K562 (cell line): Measurements from ENCODE around the gene TGFBR3L. TPM values are rescaled to one million over a fixed set of nuclear protein-coding genes. Genes with fewer than 3 reads are reported as not detected.
A peak's percentile ranks its signal among the peaks of the same experiment; 100 is the strongest.

ENCODE experiments used
- ATAC-seq: fragments of 200-7000 bp; cut with Tn5 transposase; 3 replicates; pipeline ENCODE4 v1.9.1; 2020; ENCODE audit warnings: moderate library complexity
- BruUV-seq: library from RNA; stranded (reverse); fragments of 400-500 nt; replicated peaks from 2 replicates; lab custom pipeline; 2021; lab: Mats Ljungman, UMichigan
- CTCF ChIA-PET: fragments of 300-600 bp; formaldehyde crosslinking; extraction: SDS; loops from one replicate; lab custom pipeline; 2021; ENCODE audit warnings: low intra/inter-chr PET ratio; lab: Yijun Ruan, JAX
- POLR2A ChIA-PET: fragments of 300-600, 350-650 bp; sonication (Branson Sonifier 250); formaldehyde crosslinking; extraction: SDS; loops from one replicate; lab custom pipeline; 2021; ENCODE audit warnings: antibody characterized with exemption, inconsistent platforms; lab: Yijun Ruan, JAX
- DNase-seq, 4 experiments: peaks; one replicate each; pipeline versions ENCODE4 v3.0.0 to v3.0.0-alpha.2; 2011 to 2018; ENCODE audit warnings: low spot score in 3 of 4, mixed read lengths in 3 of 4; ENCODE audit errors: extremely low read depth in 1 of 4
- FAIRE-seq: peaks from 2 replicates; lab custom pipeline; 2011; peaks lifted over from hg19 to GRCh38; lab: Jason Lieb, UNC
- H2AFZ ChIP-seq: 2 replicates; pipeline ENCODE4 v1.6.0; 2011; ENCODE audit warnings: low read depth, low read length, control low read depth, inconsistent platforms
- H3K27ac ChIP-seq: fragments of 200-600 bp; 3 replicates; pipeline ENCODE4 v1.8.0; 2011; ENCODE audit warnings: low read depth, mild to moderate bottlenecking, control low read depth, inconsistent platforms, low read length, moderate library complexity, mixed read lengths; ENCODE audit errors: extremely low read depth
- H3K27me3 ChIP-seq, 2 experiments: fragments of 300-600 bp in 1 of 2; 2 replicates in 1 of 2; 3 replicates in 1 of 2; pipeline versions ENCODE4 v1.6.0 to v1.8.0; 2011; ENCODE audit warnings: inconsistent platforms in 2 of 2, low read length in 2 of 2, mild to moderate bottlenecking in 1 of 2, mixed read lengths in 1 of 2, moderate library complexity in 1 of 2; ENCODE audit not compliant: control insufficient read depth in 2 of 2, insufficient read depth in 2 of 2
- H3K36me3 ChIP-seq: fragments of 300-600 bp; 3 replicates; pipeline ENCODE4 v1.8.0; 2011; ENCODE audit warnings: mild to moderate bottlenecking, low read length, inconsistent platforms; ENCODE audit not compliant: control insufficient read depth, insufficient read depth
- H3K4me1 ChIP-seq, 2 experiments: fragments of 200-600 bp in 1 of 2; replicated peaks in 1 of 2; 2 replicates in 1 of 2; 3 replicates in 1 of 2; pipeline versions ENCODE4 v1.5.1 to v1.8.0; 2011; ENCODE audit warnings: inconsistent platforms in 2 of 2, low read length in 2 of 2, mild to moderate bottlenecking in 1 of 2, mixed read lengths in 1 of 2, moderate library complexity in 1 of 2; ENCODE audit not compliant: control insufficient read depth in 2 of 2, insufficient read depth in 2 of 2
- H3K4me2 ChIP-seq: 2 replicates; pipeline ENCODE4 v1.6.1; 2011; ENCODE audit warnings: low read length, control low read depth, inconsistent platforms, mixed read lengths; ENCODE audit not compliant: insufficient read depth
- H3K4me3 ChIP-seq: fragments of 200-600 bp; sonication (generic), shearing (Covaris generic); 2 replicates; pipeline ENCODE4 v1.5.1; 2016; ENCODE audit warnings: control low read depth, inconsistent platforms
- H3K79me2 ChIP-seq: fragments of 200-600 bp; 3 replicates; pipeline ENCODE4 v1.8.0; 2011; ENCODE audit warnings: low read length, inconsistent platforms; ENCODE audit not compliant: control insufficient read depth, insufficient read depth
- H3K9ac ChIP-seq, 2 experiments: 2 replicates each; pipeline versions ENCODE4 v1.6.0 to v1.6.1; 2011; ENCODE audit warnings: low read depth in 2 of 2, low read length in 2 of 2, control low read depth in 1 of 2, inconsistent platforms in 1 of 2, mild to moderate bottlenecking in 1 of 2, mixed read lengths in 1 of 2; ENCODE audit not compliant: insufficient read depth in 1 of 2
- H3K9me1 ChIP-seq: one replicate; pipeline ENCODE4 v1.6.0; 2011; ENCODE audit warnings: inconsistent platforms, mild to moderate bottlenecking, low read length, moderate library complexity; ENCODE audit not compliant: control insufficient read depth, insufficient read depth
- H3K9me3 ChIP-seq: replicated peaks from 2 replicates; pipeline ENCODE4 v1.5.1; 2011; ENCODE audit warnings: low read depth, low read length, inconsistent platforms; ENCODE audit not compliant: control insufficient read depth, insufficient read depth
- H4K20me1 ChIP-seq: replicated peaks from 2 replicates; pipeline ENCODE4 v1.6.1; 2011; ENCODE audit warnings: low read length, inconsistent platforms, mixed read lengths; ENCODE audit not compliant: control insufficient read depth, insufficient read depth
- BCOR ChIP-seq: fragments of 450-650 bp; IDR thresholded peaks from 2 replicates; pipeline ENCODE4 v1.6.1; 2016
- KDM1A ChIP-seq, 2 experiments: fragments of 450-650 bp; IDR thresholded peaks; 2 replicates each; pipeline ENCODE4 v1.6.1; 2016; ENCODE audit warnings: mild to moderate bottlenecking in 2 of 2
- MTA3 ChIP-seq: fragments of 450-650 bp; formaldehyde crosslinking; IDR thresholded peaks from 2 replicates; pipeline ENCODE4 v1.6.1; 2017; ENCODE audit warnings: mild to moderate bottlenecking, borderline replicate concordance
- NR0B1 ChIP-seq: fragments of 450-650 bp; IDR thresholded peaks from one replicate; pipeline ENCODE4 v1.6.1; 2018; ENCODE audit warnings: mild to moderate bottlenecking, moderate library complexity; ENCODE audit not compliant: partially characterized antibody
- RBM25 ChIP-seq: fragments of 200-400 bp; formaldehyde crosslinking; IDR thresholded peaks from 2 replicates; pipeline ENCODE4 v1.6.1; 2018; ENCODE audit warnings: low read length, low read depth, moderate library complexity; ENCODE audit not compliant: severe bottlenecking
- TEAD4 ChIP-seq, 2 experiments: sonication (generic) in 1 of 2; formaldehyde crosslinking in 1 of 2; IDR thresholded peaks; 2 replicates each; pipeline versions ENCODE4 v1.6.1 to v1.8.0; 2012 to 2022; ENCODE audit warnings: borderline replicate concordance in 1 of 2, inconsistent platforms in 1 of 2, low read length in 1 of 2, mild to moderate bottlenecking in 1 of 2, missing genetic modification reagents in 1 of 2
- THRAP3 ChIP-seq: fragments of 450-650 bp; IDR thresholded peaks from 2 replicates; pipeline ENCODE4 v1.6.1; 2016; ENCODE audit warnings: mild to moderate bottlenecking, inconsistent platforms, borderline replicate concordance
- ZBTB33 ChIP-seq: sonication (generic); formaldehyde crosslinking; IDR thresholded peaks from 2 replicates; pipeline ENCODE4 v1.8.1; 2023; ENCODE audit warnings: mild to moderate bottlenecking, missing genetic modification reagents
- ZNF766 ChIP-seq: fragments of 200-800 bp; sonication (Bioruptor generic); conservative IDR thresholded peaks from 2 replicates; pipeline ENCODE4 v1.6.1; 2016; ENCODE audit warnings: missing genetic modification characterization, missing compliant biosample characterization
- WGBS: fragments of 100-300 bp; shearing (Covaris generic); methylation state at CpG from one replicate; pipeline ENCODE4 v1.1.6; 2016; ENCODE audit warnings: low coverage, mixed read lengths; ENCODE audit not compliant: insufficient coverage; ENCODE audit errors: missing lambda C conversion rate; 5-methylcytosine and 5-hydroxymethylcytosine counted together
- in situ Hi-C: fragments of 300-500 bp; cut with MboI; formaldehyde crosslinking; loops from 4 replicates; pipeline ENCODE4 v1.15.0; 2018; ENCODE audit warnings: inconsistent platforms, mixed read lengths
- intact Hi-C: fragments of 100-400 bp; cut with micrococcal nuclease; formaldehyde crosslinking; loops from 2 replicates; pipeline ENCODE4 v1.14.2; 2022
- polyA plus RNA-seq, 8 experiments: library from polyadenylated mRNA; depleted of rRNA in 4 of 8; stranded (reverse) in 5 of 8; unstranded in 3 of 8; fragments of >200 nt; fragmentation: Nextera tagmentation in 2 of 8; fragmentation: Illumina TruSeq in 1 of 8; extraction: Ambion mirVana in 2 of 8; extraction: Trizol in 1 of 8; gene quantifications; 2 replicates each; pipeline versions ENCODE4 v1.2.1 to v1.2.3, GENCODE V29; 2011 to 2014; ENCODE audit warnings: inconsistent platforms in 1 of 8, missing spikeins in 1 of 8
- total RNA-seq, 7 experiments: library from RNA; depleted of rRNA in 6 of 7; stranded (reverse); fragments of >200 nt in 6 of 7; fragmentation: Illumina TruSeq in 2 of 7; extraction: Trizol in 2 of 7; gene quantifications; 2 replicates each; pipeline versions ENCODE4 v1.2.1 to v1.2.3, GENCODE V29; 2011 to 2021; ENCODE audit warnings: low replicate concordance in 1 of 7

TGFBR3L gene
- total and polyA plus RNA-seq, 9 of the 15 experiments (the other 6 are each of a cell fraction or from before 2014, with no cell fraction given) = not detected

- peaks cover 19% of the 10 kb centered on the region; the same call in 1 of the 3 replicates for H3K36me3 ChIP-seq
- peaks cover 14% of the 10 kb centered on the region for H3K79me2 ChIP-seq
- H4K20me1 ChIP-seq = peaks cover 10% of the 10 kb centered on the region; the same call in 1 of the 2 replicates
- H3K4me1 ChIP-seq = peaks cover 9 to 72% of the 10 kb centered on the region in 2 experiments
- no peak for ATAC-seq
- H3K9me3 ChIP-seq = no peaks in the 10 kb centered on the region
- H3K9ac ChIP-seq = peak overlapping the region; percentile 80 to 90
- H3K27ac ChIP-seq = peak overlapping the region; percentile 84; the same call in 2 of the 3 replicates
- WGBS = 61% methylated on average over 39 of the region's 42 CpGs
- POLR2A ChIA-PET = interaction anchor here (1.2 to 3.1 kb wide), 7 partner anchors 7 to 50 kb away, joined by 4 to 26 read pairs (median 8); partner anchors contain the start of gene MAP2K7
- peak overlapping the region; percentile 97 for H3K4me2 ChIP-seq
- peak overlapping the region; percentile 81 for H3K4me3 ChIP-seq
- H2AFZ ChIP-seq = no peak overlapping the region
- BruUV-seq = no TSS peak
- H3K9me1 ChIP-seq = no peaks in the 10 kb centered on the region
- intact Hi-C loops = no loop called here
- in situ Hi-C loops = no loop called here
- peak; percentile 65 for TF ChIP-seq RBM25
- TF ChIP-seq NR0B1 = no peak
- no peak for TF ChIP-seq THRAP3
- peak; percentile 89 for TF ChIP-seq ZBTB33 (CRISPR knock-in tag)
- no peak for TF ChIP-seq TEAD4 (IDR thresholded peaks at IDR 0.05; ENCODE audit: low read length)
- peak; percentile 17; the same call in 1 of the 2 replicates for TF ChIP-seq TEAD4 (CRISPR knock-in tag; IDR thresholded peaks at IDR 0.05; ENCODE audit: borderline replicate concordance)
- peak; percentile 88 for TF ChIP-seq ZNF766 (CRISPR knock-in tag)
- peak; percentile 42 to 54; a peak in 2 of 4 replicates for TF ChIP-seq KDM1A (IDR thresholded peaks at IDR 0.05)
- TF ChIP-seq BCOR = peak; percentile 75
- no peak for TF ChIP-seq MTA3
- TF ChIP-seq, all 486 proteins: peak for 6
- H3K27me3 ChIP-seq = no peaks in the 10 kb centered on the region
- CTCF ChIA-PET = no interaction called here
- FAIRE-seq (no peak), DNase-seq (no peak)
Measured at GRCh38 chr19:7918615-7919421, 4.2 kb downstream of the TGFBR3L start.
